ENCODE results near the gene CCL28.

CCL28 gene

DNA sequence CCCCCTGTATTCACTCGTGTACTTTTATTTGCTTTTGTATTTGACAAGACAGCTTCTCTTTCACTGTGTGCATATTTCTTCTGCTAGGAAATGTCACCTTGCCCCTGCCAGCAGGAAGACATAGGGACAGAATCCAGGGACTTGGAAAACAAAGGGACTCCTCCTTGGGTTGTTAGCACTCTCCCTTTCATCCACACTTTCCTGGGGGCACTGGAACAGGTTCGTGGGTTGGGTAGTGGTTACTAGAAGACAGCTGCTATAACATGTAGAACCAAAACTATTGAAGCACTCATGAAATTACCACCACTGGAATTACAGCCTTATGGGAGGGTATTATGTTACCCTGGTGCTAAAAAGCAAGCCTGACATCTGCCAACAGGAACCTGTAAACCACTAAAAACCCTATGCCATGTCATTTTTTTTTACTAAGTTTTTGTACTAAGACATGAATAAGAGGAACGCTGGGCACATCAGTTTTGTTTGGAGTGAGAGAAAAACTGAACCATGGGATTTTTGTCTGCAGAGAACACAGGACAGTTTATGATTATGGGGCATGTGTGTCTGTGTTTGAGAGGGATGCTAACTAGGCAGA, 4.7 kb upstream of the CCL28 start:
- TF ChIP-seq, protein P1, sequence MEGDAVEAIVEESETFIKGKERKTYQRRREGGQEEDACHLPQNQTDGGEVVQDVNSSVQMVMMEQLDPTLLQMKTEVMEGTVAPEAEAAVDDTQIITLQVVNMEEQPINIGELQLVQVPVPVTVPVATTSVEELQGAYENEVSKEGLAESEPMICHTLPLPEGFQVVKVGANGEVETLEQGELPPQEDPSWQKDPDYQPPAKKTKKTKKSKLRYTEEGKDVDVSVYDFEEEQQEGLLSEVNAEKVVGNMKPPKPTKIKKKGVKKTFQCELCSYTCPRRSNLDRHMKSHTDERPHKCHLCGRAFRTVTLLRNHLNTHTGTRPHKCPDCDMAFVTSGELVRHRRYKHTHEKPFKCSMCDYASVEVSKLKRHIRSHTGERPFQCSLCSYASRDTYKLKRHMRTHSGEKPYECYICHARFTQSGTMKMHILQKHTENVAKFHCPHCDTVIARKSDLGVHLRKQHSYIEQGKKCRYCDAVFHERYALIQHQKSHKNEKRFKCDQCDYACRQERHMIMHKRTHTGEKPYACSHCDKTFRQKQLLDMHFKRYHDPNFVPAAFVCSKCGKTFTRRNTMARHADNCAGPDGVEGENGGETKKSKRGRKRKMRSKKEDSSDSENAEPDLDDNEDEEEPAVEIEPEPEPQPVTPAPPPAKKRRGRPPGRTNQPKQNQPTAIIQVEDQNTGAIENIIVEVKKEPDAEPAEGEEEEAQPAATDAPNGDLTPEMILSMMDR (IDR thresholded peaks at IDR 0.05): no peak

DNA sequence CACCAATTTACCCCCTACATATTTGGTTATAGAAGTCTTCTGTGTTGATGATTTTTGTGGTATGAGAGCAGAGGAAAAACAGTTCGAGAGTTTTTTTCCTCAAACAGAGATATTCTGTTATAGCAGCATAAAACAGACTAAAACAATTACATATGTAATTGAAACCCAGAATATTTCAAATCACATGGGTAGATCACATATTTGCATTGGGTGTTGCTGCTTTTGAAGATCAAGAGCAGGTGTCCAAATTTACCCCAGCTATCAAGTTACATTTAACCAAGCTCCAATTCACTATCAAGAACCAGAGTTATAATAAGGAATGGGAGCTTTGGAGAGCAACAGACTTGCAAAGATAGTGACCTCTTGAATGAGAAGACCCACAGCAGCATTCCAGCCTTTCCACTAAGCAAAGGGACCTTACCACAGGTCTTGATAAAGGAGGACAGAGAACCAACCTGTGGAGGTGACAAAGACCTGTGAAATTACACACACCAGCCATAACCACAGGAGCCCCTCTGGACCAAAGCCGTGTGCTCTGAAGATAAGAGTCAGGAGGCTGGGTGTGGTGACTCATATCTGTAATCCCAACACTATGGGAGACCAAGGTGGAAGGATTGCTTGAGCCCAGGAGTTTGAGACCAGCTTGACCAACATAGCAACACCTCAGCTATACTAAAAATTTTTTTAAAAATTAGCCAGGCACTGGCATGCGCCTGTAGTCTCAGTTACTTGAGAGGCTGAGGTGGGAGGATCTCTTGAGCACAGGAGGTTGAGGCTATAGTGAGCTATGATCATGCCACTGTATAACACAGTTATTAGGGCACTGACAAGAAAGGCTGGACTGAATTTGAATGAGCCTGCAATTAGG, 4.0 kb upstream of the CCL28 start:
- TF ChIP-seq, protein P1 (IDR thresholded peaks at IDR 0.05): no peak

DNA sequence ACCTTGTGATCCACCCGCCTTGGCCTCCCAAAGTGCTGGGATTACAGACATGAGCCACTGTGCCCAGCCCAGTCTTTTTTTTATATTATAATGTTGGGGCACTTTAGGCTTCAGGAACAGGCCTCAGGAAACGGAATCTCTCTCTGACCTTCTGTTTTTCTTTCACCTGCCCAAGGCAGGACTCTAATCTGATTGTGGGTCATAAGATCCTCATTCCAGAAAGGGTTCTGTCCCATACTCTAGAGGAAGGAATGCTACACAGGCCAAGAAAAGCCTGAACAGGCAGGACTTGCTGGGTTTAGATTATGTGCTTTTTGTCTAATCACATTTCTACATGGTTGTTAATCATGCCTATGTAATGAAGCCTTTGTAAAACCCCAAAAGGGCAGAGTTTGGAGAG, 1.8 kb upstream of the CCL28 start:
- TF ChIP-seq, protein P1 (IDR thresholded peaks at IDR 0.05): no peak

DNA sequence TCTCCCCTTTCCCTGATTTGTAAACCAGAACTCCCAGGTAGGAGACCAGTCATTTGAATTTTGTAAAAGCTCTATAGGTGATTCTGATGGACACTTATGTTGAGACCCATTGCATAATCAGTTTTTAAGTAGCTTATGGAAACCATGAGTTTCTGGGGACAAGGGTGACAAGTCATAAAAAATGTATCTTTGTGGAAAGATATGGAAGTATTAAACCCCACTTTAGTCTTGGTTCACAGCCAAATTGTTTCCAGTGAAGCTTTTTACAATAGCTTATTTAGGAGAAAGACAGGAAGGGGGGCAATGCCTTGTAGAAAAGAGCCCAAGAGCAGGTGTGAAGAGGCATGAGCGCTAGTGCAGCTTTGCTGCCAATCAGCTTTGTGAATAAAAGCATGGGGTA, 453 bp upstream of the CCL28 start:
- TF ChIP-seq, protein P1 (IDR thresholded peaks at IDR 0.05): no peak

DNA sequence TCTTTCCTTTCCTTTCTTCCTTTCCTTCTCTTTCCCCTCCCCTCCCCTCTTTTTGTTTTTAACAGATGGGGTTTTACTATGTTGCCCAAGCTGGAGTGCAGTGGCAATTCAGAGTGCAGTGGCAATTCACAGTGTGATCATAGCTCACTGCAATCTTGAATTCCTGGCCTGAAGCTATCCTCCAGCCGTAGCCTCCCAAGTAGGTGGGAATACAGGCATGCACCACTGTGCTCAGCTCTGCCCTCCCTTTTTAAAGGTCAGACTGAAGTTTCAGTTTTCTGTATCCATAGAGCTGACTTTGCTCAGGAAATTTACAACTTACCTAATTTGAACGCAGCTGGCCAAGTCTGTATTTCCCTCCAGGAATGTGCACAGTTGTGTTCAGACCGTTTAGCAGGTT, 696 bp downstream of the CCL28 start:
- TF ChIP-seq, protein P1 (IDR thresholded peaks at IDR 0.05): no peak

DNA sequence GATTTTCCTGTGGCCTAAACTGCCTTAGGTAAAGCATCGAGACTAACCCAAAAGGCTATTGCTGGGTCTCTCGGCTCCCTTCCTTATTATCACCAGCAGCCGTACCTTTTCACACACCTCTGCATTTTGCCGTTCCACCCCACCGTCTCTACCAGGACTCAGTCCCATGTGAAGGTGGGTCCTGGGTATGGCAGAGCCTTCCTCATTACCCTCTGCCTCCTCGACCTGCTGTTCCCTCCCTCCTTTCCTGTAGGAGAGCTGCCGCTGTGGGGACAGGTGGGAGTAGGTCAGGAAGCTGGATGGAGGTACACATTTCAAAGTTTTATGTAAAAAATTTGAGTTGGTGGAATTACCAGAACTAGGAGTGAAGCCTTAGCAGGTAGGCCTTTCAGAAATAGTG, 1.8 kb downstream of the CCL28 start:
- TF ChIP-seq, protein P1 (IDR thresholded peaks at IDR 0.05): no peak

DNA sequence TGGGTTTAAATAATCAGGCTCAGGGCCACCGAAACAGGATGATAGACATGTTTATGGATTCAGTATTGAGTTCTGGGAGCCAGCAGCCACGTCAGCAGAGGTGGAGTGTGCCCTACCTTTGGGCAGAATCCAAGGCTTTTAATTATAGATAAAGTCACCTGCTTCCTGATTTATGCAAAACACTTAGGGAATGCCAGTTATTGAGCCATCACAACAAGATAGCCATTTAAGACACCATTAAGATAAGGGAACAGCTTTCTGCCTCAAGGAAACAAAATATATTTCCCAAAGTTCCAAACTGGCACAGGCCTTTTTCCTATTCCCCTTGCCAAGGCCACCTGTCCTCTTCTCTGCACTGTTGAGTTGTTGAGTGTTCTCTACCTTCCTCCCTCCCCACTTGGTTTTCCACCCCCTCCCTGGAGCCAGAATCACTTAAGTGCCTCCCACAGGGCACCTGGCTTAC, 2.4 kb downstream of the CCL28 start:
- TF ChIP-seq, protein P1 (IDR thresholded peaks at IDR 0.05): no peak

Data from LNCAP (cell line).